ENCODE results near the gene NTPCR.
"Not testable (repeated sequence)": the region's sequence is repeated elsewhere in the genome, so short reads cannot be mapped to it uniquely, and the experiment has no call there.

The NTPCR gene

GRCh38 chr1:232986527-232986922, 36.1 kb downstream of the NTPCR start:
- DNase-seq = no peak

- no peak for DNase-seq
These were observed 36.8 kb downstream of the NTPCR start for GRCh38 chr1:232987046-232987773.

DNA sequence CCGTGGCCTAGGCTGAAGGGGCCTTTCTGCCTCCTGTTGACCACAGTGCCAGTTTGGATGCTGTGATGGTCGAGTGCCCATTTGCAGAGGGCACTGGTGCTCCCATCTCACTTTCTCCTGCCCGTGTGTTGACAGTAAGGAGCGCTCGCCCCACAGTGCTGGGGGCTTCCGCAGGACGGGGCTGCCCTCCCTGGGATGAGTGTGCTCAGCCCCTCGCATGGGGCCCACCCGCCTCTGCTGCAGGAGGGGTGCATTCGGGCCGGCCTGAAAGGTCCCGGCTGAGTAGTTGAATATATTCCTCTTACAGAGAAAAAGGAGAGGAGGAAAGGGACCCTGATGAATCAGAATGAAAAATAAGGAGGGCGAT, 37.3 kb downstream of the NTPCR start:
- no peak for DNase-seq

DNA sequence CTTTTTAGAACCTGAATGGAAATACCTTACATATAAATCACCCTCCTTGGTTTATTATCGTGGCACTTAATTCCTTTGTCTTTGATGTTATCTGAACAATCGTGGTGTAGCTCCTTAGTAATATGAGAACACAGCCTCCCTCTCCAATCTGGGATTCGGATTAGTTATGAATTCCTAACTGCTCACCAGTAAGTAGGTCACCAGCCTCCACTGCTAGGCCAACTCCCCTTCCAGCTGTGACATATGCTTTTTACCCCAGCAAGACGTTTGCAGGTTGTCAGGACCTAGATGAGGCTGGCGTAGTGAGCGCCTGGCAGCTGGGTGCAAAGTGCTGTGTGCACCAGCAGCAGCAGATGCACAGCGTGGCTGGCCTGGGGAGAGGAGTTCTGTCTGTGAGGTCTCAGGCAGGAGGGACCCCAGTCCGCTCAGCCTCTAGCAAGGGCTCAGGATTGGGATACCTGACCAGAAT, 38.2 kb downstream of the NTPCR start:
- DNase-seq = no peak

DNA sequence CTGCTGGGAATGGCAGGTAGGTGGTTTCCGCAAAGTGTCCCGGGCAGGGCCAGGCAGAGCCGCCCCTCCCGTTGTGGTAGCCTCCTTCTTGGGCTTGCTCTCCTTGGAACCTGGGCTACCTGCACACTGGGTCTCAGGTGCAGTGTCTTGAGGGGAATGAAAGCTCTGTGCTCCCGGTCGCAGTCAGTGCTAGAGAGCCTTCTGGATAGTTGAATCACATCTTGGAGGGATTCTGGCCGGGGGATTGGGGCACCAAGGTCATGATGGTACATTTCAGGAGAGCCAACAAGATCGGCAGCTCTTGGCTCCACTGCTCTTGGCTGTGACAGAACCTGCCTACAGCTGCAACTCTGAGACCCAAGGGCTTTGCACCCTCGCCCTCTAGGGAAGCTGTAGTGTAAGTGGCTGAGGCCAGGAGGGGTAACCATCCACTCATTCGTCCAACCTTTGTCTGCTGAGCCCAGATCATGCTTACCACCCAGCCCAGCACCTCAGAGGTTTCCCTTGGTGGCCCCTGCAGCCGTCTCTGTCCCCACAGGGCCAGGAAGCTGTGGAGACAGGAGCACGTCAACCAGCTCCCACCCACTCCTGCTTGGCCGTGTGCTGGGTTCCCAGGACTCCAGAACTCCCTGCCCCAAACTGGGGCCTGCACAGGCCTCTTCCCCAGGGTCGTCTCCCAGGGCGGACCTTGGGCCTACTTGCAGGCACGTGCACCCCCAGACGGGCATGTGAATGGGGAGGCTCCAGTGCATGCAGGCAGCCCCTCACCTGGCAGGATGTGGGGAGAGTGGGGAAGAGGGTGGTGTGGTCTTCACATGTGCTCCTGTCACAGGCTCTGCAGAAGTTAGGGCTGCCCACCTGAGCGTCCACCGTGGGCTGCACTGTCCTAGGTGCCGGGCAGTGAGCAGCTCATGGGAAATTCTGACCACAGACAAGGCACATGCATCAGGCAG, 40.0 kb downstream of the NTPCR start:
- no peak for DNase-seq

GRCh38 chr1:232991238-232991637, 40.8 kb downstream of the NTPCR start:
- no peak for DNase-seq

GRCh38 chr1:232992227-232992626, 41.8 kb downstream of the NTPCR start:
- DNase-seq = no peak

DNA sequence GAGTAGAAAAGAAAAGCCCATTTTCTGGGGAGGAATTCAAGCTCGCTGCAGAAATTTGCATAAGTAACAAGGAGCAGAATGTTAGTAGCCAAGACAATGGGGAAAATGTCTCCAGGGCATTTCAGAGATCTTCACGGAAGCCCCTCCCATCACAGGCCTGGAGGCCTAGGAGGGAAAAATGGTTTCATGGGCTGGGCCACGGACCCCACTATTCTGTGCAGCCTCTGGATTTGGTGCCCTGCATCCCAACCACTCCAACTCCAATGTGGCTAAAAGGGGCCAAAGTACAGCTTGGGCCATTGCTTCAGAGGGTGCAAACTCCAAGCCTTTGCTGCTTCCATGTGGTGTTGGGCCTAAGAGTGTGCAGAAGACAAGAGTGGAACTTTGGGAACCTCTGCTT, 43.1 kb downstream of the NTPCR start:
- no peak for DNase-seq

- DNase-seq = no peak
These were observed 44.8 kb downstream of the NTPCR start for GRCh38 chr1:232995189-232995588.

DNA sequence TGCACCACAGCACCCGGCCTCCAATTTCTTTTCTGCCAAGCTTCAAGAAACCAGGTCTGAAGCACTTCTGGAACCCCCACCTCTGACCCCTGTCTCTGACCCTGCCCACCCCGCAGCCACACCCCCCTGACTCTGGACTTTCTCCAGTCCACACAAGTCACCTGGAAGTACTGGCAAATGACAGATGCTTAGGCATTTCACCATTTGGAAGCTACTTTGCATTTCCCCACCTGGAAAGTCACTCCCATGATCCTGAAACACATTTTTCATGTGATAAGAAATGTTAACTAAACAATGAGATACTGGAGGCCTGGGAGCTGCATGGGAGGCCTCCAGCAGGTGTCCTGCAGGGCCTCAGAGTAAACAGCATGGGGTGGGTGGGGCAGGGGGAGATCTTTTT, 45.7 kb downstream of the NTPCR start:
- DNase-seq = no peak

GRCh38 chr1:232998138-232998537, 47.7 kb downstream of the NTPCR start:
- DNase-seq = no peak

- DNase-seq = no peak
These were observed 48.2 kb downstream of the NTPCR start for GRCh38 chr1:232998646-232999045.

- no peak for DNase-seq
These were observed 49.7 kb downstream of the NTPCR start for GRCh38 chr1:232999956-233000625.

GRCh38 chr1:233003638-233004037, 53.2 kb downstream of the NTPCR start:
- not testable (repeated sequence) for DNase-seq

- no peak for DNase-seq
These were observed 54.0 kb downstream of the NTPCR start for GRCh38 chr1:233004451-233004850.

DNA sequence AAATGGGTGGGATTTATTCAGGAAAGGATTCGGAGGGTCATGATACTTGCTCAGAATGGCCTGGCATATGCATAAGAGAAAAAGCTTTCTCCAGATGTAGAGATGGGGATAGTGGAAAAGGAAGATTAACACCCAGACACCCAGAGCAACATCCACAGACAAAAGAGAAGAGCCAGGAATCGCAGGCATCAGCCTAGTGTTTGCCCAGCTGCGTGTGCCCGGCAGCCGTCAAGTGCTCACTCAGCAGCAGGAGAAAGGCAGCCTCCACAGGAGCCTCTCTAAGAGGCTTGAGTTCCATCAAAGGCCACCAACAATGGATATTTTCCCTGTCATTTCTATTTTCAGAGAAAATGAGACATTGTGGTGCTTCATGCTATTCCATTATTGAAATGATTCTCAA, 54.7 kb downstream of the NTPCR start:
- no peak for DNase-seq

- no peak for DNase-seq
These were observed 55.3 kb downstream of the NTPCR start for GRCh38 chr1:233005703-233006102.

DNA sequence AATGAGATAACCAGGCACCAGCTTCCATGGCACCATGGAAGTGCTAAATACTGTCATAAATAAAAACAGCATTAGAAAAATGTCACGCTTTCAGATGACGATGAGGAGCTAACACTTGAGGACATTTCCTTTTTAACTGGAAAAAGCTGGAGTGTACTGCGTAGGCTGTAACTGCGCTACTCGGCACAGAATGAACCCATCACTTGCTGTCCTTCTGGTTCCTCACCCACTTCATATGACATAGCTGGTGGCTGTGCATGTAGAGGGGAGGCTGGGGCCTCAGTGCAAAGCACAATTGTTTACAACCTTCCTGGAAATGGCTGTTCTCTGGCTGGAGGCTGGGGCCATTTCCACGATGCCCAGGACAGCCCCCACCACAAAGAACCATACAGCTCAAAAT, 55.7 kb downstream of the NTPCR start:
- DNase-seq = no peak

DNA sequence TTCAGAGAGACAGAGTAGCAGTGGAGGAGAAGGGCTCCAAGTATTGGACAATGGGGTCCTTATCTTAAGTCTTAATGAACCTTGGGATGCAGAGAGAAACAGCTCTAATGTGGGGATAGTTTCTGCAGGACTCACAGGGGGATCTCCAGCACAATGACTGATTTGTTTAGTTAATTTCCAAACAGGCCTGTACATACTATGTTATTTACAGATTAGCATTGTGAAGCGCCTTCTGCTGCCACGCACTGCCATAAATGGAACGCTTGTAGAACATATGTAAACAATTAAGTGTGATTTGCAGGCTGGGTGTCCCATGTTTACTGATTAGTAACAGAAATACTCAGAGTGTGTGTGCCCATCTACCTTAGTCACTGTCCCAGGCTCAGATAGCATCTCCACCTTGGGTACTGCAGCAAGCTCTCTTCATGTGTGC, 56.1 kb downstream of the NTPCR start:
- DNase-seq = no peak

DNA sequence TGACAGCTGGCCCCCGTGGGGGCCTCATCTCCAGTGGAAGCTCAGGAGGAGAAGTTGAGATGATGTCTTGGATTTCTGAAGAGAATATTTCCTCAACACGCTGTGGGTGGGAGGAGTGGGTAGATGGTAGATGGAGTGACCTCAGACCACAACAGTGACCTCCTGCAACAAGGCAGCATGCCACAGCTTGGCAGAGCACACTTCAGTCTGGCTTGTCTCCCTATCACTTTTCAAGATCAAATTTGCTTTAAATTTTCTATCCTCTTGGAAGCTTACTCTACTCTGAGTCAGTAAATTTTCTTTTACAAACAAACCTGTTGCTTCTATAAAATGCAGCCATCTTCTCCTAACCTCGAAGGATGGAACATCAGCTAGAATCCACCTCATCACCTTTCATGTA, 59.7 kb downstream of the NTPCR start:
- DNase-seq = peak; percentile 69 to 86

GRCh38 chr1:233012021-233012420, 61.6 kb downstream of the NTPCR start:
- no peak for DNase-seq

- DNase-seq = no peak
These were observed 65.6 kb downstream of the NTPCR start for GRCh38 chr1:233015965-233016364.

- DNase-seq = no peak
These were observed 66.4 kb downstream of the NTPCR start for GRCh38 chr1:233016798-233017197.

Data from inflammatory macrophage (primary cell).